Activated naive CD4-positive, alpha-beta T cell (primary cell): ENCODE measurements around the gene EIF1.
A peak's percentile ranks its signal among the peaks of the same experiment; 100 is the strongest.
"Not testable (repeated sequence)": the region's sequence is repeated elsewhere in the genome, so short reads cannot be mapped to it uniquely, and the experiment has no call there.

Experiments
- DNase-seq, 4 experiments: peaks; one replicate each; lab custom pipeline; 2025; lab: John Stamatoyannopoulos, UW

The EIF1 gene

DNA sequence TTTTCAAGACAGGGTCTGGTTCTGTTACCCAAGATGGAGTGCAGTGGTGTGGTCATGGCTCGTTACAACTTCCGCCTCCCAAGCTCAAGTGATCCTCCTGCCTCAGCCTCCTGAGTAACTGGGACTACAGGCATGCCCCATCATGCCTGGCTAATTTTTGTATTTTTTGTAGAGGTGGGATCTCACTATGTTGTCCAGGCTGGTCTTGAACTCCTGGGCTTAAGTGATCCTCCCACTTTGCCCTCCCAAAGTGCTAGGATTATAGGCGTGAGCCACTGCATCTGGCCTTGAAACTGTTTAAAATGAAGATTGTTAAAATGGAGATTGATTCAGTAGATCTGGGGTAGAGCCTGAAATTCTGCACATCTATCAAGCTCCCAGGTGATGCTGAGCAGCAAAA is 12.2 kb downstream of the EIF1 start:
- DNase-seq: not testable (repeated sequence)

DNA sequence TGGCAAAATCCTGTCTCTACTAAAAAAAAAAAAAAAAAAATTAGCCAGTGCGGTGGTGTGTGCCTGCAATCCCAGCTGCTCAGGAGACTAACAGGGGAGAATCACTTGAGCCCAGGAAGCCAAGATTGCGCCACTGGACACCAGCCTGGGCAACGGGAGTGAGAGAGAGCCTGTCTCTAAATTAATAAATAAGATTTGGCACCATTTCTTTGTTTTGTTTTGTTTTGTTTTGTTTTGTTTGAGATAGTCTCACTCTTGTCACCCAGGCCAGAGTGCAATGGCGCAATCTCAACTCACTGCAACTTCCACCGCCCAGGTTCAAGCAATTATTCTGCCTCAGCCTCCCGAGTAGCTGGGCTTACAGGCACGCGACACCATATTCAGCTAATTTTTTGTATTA is 14.0 kb downstream of the EIF1 start:
- DNase-seq: no peak

DNA sequence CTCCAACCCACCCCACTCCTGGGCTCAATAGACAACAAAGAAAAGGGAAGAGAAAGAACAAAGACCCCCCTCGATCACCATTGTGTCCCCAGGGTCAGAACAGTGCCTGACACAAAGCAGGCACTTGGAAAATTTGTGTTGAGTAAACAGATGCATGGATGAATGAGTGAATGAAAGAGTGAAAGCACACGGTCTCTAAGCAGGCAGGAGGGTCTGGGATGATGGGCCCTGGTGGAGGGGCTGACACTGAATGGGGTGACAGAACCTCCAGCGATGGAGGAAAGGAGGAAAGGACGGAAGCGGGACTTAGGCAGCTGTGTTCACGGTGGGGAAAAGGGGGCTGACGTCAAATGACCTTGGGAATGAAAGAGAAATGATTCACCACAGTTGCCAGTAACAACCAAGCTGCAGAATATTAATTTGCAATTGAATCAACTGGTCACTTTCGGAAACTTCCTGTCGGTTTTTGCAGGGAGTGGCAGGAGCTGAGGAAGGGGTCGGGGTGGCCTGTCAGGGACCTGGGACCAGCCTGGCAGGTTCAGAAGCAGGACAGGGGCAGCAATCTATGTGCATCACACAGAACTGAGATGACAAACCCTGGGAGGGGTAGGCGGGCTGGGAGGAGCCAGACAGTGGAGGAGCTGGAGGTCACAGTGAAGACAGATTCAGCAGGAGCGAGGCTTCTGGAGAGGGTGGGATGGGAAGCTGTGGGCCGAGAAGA is 16.7 kb downstream of the EIF1 start:
- no peak for DNase-seq

DNA sequence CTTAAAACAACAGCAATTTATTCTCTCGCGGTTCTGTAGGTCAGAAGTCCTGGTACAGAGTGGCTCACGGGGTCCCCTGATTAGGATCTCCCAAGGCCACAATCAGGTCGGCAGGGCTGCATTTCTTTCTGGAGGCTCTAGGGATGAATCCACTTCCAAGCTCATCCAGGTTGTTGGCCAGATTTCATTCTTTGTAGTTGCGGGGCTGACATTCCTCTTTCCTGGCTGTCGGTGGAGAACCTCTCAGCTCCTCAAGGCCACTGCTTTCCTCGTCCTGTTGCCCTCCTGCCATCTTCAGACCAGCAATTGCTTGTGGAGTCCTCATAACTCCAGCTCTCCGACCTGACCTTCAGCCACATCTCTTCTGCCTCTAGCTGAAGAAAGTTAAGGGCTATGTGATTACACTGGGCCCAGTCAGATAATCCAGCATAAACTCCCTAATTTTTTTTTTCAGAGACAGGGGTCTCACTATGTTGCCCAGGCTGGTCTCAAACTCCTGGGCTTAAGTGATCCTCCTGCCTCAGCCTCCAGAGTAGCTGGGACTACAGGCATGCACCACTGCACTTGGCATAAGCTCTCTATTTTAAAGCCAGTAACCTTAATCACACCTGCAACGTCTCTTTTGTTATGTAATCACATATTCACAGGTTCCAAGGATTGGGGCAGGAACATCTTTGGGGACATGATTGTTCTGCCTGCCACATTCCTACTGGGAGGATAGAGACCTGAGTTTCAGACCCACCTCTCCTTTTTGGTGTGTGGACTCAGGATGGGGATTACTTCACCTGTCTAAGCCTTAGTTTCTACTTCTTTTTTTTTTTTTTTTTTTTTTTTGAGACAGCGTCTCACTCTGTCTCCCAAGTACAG is 19.4 kb downstream of the EIF1 start:
- no peak for DNase-seq

DNA sequence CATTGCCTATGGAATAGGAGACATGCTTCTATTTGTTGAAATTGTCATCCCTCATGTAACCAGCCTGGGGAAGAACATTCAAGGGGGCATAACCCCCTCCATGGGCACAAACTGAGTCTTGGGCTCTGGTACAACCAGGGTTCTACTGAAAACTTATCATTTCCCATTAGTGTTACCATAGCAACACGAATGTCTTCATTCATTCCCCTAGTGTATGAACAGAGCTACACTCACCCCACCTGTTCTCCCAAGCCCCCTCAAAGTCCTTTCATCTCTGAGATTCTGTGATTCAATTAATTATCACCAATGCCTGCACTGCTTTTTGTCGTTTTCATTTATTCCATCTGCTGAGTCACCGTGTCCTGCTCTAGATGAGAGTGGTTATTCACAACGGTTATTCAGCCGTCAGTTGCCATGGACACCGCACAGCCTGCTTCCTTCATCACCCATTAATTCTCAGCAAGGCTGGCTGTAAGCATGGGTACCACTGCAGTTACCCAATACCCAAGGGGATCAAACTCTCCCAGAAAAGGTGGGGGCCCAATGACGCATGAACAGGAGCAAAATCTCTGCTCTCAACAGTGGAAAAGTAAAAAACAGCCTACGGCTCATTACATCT is 21.9 kb downstream of the EIF1 start:
- no peak for DNase-seq

DNA sequence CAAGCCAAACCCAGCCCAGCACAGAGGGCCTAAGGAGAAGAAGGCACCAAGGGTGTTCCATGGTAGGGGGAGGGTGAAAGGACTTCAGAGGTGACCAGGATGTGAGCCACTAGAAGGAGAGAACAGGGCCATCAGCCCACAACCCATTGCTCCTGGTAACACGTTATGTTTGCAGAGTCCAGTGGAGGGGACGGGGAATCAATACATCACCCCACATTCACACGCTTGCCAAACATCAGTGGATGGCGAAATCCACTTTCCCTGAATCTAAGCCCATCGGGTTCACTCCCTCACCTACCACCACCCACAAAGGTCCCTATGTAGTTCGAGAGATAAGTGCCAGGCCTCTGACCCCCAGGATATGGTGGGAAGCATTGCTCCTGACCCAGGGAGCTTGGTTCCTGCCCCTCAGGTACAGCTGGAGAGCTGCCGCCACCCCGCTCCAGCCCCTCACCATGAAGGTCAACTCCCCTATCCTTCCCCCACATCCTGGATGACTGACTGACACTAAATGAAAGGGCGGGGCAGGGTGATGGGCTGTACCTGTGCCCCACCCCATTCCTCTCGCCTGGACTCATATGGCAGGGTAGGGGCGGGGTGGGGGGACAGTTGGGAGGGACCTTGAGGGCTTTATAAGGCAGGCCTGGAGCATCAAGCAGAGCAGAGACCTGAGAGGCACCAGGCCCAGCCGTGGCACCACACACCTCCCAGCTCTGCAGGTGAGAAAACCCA is 23.1 kb downstream of the EIF1 start, which contains the start of gene GAST:
Gene GAST (plus strand): TSS at position 663 of the 732 bp plus-strand sequence. CDS start 3,106 bp downstream, outside the sequence.
- DNase-seq: no peak

DNA sequence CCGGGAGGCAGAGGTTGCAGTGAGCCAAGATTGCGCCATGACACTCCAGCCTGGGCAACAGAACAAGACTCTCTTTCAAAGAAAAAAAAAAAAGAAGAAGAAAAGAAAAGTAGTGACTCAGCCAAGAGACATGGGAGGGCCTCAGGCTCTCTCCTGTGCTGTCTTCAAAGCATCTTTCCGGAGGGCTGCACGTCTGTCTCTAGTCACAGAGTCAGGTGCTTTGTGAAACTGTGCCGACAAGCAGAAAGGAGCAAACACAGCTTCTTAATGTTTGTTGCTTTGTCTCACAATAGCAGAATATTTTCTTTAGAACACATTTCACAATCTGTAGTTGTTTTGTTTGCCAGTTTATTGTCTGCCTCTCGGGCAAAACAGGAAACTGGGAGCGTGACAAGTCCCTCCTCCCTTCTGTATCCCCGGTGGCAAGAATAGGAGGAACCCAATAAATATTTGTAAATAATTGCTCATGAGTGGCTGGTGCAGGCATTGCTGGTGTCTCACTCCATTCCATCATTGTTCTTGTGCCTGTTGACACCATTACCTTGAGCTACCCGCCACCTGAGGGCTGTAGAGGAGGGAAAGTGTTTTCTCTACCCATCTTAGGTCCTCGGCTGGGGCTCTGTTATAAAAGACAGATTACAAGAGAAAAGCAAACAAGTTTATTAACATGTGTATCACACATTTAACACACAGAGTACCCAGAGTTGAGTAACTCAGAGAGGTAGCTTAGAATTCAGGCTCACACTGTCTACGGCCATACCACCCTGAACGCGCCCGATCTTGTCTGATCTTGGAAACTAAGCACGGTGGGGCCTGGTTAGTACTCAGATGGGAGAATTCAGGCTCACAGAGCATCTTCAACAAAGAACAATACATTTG is 29.0 kb downstream of the EIF1 start:
- DNase-seq: peak in 1 of 4 experiments; percentile 18

DNA sequence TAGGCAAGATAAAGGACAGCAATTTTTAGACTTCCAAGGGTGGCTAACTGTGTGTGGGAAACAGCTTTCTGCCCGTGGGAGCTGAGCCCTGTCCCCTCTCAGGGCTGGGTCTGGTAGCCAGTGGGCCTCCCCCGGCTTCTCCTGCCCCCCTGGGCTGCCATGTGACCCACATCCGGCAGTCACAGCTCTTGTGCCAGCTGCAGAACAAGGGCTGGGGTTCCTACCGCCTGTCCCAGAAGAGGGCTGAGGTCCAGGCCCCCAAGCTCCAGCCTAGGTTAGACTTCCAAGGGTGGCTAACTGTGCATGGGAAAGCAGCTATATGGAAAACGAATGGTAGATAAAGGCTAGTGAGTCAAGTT is 29.6 kb downstream of the EIF1 start:
- no peak for DNase-seq

DNA sequence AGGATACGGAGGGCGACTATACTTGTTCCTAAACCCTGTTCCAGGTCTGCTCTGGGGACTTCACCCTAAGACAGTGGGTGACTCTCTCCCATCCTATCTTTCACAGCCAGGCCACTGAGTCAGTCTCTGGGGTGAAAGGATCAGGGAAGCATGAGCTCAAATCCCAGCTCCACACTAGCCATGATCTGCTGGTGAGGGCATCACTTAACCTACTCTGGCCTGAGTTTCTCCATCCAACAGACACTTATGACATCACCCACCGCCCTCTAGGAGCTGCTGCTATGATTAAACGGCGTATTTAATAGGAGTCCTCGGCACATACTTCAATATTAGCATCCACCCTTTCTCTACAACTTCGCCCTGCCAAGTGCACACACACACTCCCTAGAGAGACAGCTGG is 33.5 kb downstream of the EIF1 start:
- no peak for DNase-seq

DNA sequence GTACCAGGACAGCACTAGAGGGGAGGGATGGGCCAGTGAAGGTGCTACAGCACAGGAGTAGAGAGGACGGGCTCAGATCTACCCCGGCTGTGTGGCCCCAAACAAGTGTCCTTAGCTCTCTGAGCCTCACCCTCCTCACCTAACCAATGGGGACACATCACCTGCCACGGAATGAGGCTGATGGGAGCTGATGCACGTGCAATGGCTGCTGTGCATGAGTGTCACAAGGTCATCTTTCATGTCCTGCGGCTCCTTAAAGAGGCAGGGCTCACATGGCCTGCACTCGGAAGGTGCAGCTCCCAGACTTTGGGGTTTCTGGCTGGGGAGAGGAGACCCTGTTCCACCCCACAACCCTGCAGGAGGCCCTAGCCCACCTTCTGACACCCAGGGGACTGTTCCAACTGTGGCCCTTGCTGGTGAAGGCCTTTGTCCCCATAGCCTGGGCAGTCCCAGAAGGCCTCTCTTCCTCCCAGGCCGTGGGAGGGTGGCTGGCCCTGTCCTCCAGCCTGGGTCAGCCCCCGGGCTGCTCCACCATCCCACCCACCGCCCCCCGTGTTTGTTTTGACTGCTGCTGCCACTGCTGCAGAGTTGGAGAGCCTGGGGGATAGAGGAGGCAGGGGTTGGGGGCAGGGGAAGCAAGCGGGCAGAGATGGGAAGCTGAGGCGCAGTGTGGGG is 35.3 kb downstream of the EIF1 start:
- DNase-seq: no peak

DNA sequence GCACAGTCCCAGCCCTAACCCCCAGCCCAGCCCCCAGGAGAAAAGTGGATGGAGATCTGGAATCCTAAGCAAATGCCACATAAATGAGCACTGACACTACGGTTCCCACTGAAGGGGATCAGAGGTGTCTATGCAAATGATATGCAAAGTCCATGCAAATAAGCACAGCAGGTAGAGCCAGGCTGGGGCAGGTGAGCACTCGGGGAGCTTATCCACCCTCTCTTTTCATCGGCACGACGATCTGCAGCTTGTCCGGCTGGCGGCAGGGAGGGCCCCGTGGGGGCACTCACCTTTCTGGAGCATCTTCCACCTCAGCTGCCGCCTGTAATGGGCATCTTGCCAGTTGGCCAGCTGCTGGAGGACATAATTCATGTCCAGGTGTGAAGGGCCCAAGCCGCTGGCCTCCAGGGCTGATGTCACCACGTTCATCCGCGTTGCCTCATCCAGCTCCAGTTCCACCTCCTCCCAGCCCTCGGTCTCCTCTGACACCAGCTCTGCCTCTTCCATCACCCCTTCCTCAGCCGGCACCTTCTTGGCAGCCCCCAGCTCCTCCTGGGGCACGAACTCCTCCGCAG is 35.9 kb downstream of the EIF1 start:
- no peak for DNase-seq

DNA sequence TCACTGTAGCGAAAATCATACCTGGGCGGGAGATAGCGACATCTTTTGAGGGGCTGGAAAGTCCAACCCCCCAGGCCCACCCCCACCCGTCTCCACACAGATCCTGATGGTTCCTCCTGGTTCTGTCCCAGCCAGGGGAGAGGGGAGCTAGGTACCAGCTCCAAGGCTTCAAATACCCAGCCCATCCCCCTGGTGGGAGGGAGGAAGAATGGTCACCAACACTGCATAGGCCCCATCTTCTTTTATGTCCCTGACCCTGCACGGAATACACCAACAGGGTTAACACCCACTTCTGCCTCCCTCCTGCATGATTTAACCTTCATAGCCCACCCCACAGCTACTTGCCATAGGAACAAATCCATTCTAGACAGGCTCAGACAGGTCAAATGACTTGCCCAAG is 36.4 kb downstream of the EIF1 start:
- no peak for DNase-seq

DNA sequence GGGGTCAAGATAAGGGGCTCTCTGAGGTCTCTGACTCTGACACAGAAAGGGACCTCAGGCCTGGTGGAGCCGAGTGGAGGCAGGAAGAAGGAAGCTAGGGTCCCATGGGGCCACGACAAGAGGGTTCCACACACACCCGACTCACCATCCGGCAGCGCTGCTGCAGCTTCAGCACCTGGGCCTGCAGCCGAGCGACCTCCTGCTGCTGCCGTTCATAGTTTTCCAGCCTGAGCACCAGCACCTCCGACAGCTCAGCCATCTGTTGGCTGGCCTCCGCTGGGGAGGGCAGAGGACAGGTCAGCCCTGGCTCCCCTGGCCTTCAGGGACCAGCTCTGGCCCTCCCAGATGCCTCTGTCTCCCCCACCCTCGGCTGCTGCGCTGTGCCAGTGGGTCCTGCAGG is 39.4 kb downstream of the EIF1 start:
- no peak for DNase-seq

DNA sequence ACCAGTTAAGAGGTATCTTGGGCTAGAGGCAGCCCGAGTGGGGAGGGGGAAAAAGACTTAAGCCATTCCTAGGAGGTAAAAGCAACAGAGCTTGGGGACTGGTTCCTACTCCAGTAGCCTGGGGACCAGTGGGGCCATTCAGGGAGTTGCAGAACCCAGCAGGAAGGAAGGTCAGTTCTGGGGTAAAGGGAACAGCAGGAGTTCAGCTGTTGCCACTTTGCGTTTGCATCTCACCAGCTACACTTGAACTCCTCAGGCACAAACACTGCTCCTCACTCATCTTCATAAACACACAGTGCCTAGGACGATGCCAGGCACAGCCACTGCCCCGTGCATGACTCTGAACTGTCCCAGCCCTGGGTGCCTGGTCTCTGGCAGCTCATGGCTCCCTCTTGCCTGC is 41.8 kb downstream of the EIF1 start:
- no peak for DNase-seq

DNA sequence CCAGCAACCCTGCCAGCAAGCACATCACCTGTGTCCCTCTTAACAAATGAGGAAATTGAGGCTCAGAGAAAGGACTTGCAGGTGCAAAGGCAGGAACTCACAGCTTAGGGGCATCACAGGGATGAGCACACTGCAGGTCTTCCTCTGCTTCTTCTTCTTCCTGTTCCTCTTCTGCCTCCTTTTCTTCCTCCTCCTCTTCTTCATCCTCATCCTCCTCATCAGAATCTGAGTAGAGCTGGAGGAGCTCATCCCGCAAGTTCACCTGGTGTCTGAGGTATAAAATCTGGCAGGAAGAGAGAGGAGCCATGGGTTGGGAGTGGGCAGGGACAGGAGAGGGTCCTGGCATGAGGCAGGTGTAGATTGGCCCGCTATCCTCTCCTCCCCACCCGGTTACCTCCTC is 43.2 kb downstream of the EIF1 start:
- no peak for DNase-seq

DNA sequence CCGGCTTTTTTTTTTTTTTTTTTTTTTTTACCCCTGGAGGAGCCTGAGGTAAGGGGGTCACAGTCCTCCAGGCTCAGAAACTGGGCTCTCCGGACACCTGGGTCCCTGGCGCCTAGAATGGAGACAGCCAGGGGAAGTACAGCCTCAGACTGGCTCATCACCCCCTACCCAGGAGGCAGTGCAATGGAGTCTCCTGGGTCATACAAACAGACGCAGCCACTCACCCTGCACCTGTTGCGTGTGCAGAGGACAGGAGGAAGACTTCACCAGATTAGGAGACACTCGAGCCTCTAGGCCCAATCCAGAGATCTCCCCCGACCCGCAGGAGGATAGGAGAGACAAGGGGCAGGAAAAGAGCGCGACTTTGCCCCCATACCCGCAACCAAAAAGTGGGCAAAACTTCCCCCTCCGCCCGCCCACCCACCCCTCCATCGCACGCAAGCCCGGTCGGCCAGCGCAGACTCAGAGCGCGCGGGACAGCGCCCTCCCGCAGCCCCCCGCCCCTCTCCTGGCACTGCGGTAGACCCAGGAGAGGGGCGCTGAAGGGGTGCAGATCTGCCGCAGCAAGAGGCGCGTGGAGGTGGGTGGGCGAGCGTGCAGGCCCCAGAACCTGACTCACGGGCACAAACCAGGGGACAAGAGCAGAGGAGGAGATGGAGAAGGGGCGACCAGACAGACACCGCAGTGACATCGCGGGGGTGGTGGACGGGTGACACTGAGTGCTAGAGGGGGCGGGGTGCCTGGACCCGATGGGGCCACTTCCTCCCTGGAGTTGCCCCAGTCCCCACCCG is 44.9 kb downstream of the EIF1 start:
- no peak for DNase-seq

DNA sequence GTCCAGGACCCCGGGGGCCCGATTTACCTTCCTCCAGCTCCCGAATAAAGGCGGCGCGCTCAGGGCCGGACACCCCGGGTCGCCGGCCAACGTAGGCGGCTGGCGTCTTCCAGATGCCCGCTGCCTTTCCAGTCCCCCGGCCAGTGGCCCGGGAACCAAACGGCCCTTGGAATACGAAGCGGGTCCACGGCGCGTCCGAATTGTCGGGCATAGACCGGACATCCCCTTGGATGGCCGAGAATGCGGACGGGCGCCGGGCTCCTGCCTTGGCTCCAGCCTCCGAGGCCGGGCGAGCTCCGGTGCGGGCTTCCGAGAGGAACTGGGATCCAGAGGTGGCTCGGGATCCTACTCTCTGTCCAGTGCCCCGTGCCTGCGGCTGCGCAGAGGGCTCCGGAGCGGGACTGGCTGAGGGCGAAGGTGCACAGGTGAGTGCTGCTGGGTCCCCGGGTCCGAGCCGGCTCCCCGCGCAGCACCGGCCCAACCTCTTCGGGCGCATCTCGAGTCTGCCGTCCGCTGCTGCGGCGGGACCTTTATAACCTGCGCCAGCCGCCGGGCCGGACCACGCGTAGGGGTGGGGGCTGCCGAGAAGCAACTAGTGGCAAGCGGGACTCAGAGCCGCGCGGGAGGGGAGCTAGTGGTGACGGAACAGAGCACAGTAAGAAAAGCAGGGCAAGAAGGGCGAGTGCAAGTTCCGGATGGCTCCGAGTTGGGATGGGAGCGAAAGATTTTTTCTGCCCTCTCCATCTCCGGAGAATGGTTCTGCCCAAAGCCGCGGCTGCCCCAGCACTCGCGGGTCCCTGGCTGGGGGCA is 45.7 kb downstream of the EIF1 start, which contains the start of gene HAP1:
Gene HAP1 (minus strand): TSS at position 505 of the 810 bp plus-strand sequence. CDS start 9 bp downstream, at position 496.
- DNase-seq: no peak

DNA sequence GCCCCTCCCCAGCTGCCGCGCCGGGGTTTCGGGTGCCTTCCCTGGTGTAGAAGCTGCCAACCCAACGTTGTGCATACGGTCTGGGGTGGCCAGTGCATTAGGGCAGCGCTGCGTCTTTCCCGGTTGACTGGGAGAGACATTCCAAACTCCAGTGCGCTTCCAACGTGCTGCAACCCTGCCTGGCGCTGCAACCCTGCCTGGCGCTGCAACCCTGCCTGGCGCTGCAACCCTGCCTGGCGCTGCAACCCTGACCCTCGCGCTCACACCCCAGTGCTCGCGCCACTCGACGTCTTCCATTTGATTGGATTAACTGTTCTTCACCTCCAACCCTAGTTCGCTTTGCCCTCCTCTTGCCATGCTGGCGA is 46.2 kb downstream of the EIF1 start:
- no peak for DNase-seq

DNA sequence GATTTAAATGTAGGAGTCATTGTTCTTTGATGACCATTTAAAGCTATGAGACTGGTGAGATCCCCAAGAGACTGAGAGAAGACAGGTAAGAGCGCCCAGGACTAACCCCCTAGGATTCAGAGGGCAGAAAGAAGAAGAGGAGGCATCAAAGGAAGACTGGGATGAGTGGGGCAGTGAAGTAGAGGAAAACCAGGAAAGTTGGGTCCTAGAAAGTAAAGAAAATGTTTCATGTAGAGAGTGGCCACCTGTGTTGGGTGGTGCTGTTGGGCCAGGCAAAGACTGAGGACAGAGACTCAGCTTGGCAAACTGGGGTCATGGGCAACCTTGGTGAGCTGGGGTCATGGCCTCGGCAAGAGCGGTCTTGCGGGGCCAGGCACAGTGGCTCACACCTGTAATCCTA is 47.1 kb downstream of the EIF1 start:
- DNase-seq: no peak
